Kidney (tissue), 14 donors: ENCODE measurements around the gene ZSWIM5. TPM values are rescaled to one million over a fixed set of nuclear protein-coding genes. Genes with fewer than 3 reads are reported as not detected.
"Not testable (repeated sequence)": the region's sequence is repeated elsewhere in the genome, so short reads cannot be mapped to it uniquely, and the experiment has no call there.

ENCODE experiments used
- DNase-seq, 5 donors: peaks; one replicate each; pipeline ENCODE4 v3.0.0-alpha.2; 2013 to 2020
- FAIRE-seq: peaks from 2 replicates; lab custom pipeline; 2012; peaks lifted over from hg19 to GRCh38; lab: Jason Lieb, UNC
- H3K27ac ChIP-seq, 2 donors: one replicate each; pipeline ENCODE4 v1.7.0; 2013; ENCODE audit warnings: low read depth in 2 of 2, low read length in 2 of 2, inconsistent platforms in 1 of 2
- H3K27me3 ChIP-seq: one replicate; pipeline ENCODE4 v1.7.1; 2013; ENCODE audit warnings: low read length, inconsistent platforms; ENCODE audit not compliant: control insufficient read depth, insufficient read depth
- H3K36me3 ChIP-seq, 3 donors: one replicate each; pipeline versions ENCODE4 v1.7.0 to v1.7.1; 2013; ENCODE audit warnings: low read length in 3 of 3, control low read depth in 1 of 3, inconsistent platforms in 1 of 3; ENCODE audit not compliant: insufficient read depth in 3 of 3, control insufficient read depth in 2 of 3
- H3K4me1 ChIP-seq, 3 donors: one replicate each; pipeline versions ENCODE4 v1.7.0 to v1.7.1; 2013; ENCODE audit warnings: low read length in 3 of 3, inconsistent platforms in 1 of 3, low read depth in 1 of 3; ENCODE audit not compliant: control insufficient read depth in 2 of 3, insufficient read depth in 2 of 3
- H3K4me3 ChIP-seq, 3 donors: one replicate each; pipeline versions ENCODE4 v1.7.0 to v1.8.1; 2013; ENCODE audit warnings: low read length in 3 of 3, control low read depth in 1 of 3, inconsistent platforms in 1 of 3
- H3K9ac ChIP-seq, 3 donors: one replicate each; pipeline versions ENCODE4 v1.7.0 to v1.7.1; 2013; ENCODE audit warnings: low read length in 3 of 3, control low read depth in 1 of 3, inconsistent platforms in 1 of 3
- H3K9me3 ChIP-seq, 3 donors: one replicate each; pipeline versions ENCODE4 v1.7.0 to v1.7.1; 2013; ENCODE audit warnings: low read length in 3 of 3, control low read depth in 1 of 3, inconsistent platforms in 1 of 3; ENCODE audit not compliant: control insufficient read depth in 2 of 3, insufficient read depth in 1 of 3
- intact Hi-C: fragments of 100-400 bp; cut with DNase I; formaldehyde crosslinking; loops from one replicate; pipeline ENCODE4 v1.11.1; 2022
- polyA plus RNA-seq: library from polyadenylated mRNA; stranded (reverse); fragments of 350-450 nt; fragmentation: Illumina TruSeq; extraction: RNeasy Lipid Tissue Mini Kit (QIAGEN cat#74804); gene quantifications from one replicate; pipeline ENCODE4 v1.2.3, GENCODE V29; 2014; ENCODE audit warnings: low read depth, low replicate concordance; ENCODE audit not compliant: insufficient read depth
- total RNA-seq: library from RNA; stranded (reverse); fragmentation: NEBNext Ultra II Directional; extraction: Animal tissue kit (Norgen Biotek cat#: 25700); gene quantifications from one replicate; pipeline ENCODE4 v1.2.1, GENCODE V29; 2021
- TF ChIP-seq, protein P1 (sequence below): IDR thresholded peaks from 3 replicates; pipeline ENCODE4 v1.5.1; 2012; ENCODE audit warnings: mild to moderate bottlenecking, moderate library complexity, borderline replicate concordance; ENCODE audit not compliant: insufficient read depth; ENCODE audit errors: extremely low read depth
- donor health status: control.
- donor health status: control.
- donor health status: control.
- donor health status: control.
- donor health status: control.
- donor health status: DM: yes; HTN: yes; CAD: no.
- donor health status: Normal renal cell carcinoma (clear cell type).

Gene ZSWIM5
- total and polyA plus RNA-seq, 2 donors from 2014 or later: 1.9 to 4.8 TPM

DNA sequence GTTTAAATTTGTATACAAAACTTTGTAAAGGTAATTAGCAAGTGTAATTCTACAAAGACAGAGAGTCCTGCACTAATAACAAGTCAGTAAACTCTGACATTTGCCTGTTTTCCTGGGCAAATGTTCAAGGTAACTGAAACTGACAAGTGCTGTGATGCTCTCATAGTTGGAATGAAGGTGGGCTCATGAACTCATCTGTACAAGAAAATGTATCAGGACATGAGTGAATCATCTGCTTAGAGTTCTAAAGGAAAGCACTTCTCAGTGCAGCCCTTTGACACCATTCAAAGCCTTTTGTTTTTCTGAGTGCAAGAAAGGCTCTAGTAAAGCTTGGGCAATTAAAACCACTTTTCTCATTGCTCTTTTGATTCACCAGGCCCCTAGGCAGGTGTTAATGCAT is 102.9 kb downstream of the ZSWIM5 start:
- H3K4me1 ChIP-seq: no peaks in the 10 kb centered on the region
- no peaks in the 10 kb centered on the region for H3K27me3 ChIP-seq
- DNase-seq (no peak), FAIRE-seq (no peak)
- TF ChIP-seq, protein P1, sequence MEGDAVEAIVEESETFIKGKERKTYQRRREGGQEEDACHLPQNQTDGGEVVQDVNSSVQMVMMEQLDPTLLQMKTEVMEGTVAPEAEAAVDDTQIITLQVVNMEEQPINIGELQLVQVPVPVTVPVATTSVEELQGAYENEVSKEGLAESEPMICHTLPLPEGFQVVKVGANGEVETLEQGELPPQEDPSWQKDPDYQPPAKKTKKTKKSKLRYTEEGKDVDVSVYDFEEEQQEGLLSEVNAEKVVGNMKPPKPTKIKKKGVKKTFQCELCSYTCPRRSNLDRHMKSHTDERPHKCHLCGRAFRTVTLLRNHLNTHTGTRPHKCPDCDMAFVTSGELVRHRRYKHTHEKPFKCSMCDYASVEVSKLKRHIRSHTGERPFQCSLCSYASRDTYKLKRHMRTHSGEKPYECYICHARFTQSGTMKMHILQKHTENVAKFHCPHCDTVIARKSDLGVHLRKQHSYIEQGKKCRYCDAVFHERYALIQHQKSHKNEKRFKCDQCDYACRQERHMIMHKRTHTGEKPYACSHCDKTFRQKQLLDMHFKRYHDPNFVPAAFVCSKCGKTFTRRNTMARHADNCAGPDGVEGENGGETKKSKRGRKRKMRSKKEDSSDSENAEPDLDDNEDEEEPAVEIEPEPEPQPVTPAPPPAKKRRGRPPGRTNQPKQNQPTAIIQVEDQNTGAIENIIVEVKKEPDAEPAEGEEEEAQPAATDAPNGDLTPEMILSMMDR: no peak
- no peaks in the 10 kb centered on the region for H3K9me3 ChIP-seq
- no peak overlapping the region for H3K27ac ChIP-seq
- H3K4me3 ChIP-seq: no peak overlapping the region
- H3K36me3 ChIP-seq: no peaks in the 10 kb centered on the region
- intact Hi-C loops: no loop called here
- H3K9ac ChIP-seq: no peak overlapping the region

DNA sequence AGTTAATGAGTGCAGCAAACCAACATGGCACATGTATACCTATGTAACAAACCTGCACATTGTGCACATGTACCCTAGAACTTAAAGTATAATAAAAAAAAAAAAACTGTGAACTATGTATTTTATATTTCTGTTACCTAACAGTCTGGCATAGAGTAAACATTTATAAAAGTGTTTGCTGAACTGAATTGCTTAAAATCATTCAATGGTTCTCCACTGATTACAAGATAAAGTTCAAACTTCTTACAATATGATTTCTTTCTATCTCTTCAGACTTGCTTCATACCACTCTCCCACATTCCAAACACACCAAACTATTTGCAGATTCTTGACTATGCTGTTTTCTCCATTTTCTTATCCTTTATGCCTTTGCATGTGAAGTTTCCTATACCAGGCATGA is 104.5 kb downstream of the ZSWIM5 start:
- no peaks in the 10 kb centered on the region for H3K9me3 ChIP-seq
- no peak overlapping the region for H3K4me3 ChIP-seq
- intact Hi-C loops: no loop called here
- H3K4me1 ChIP-seq: no peaks in the 10 kb centered on the region
- no peak overlapping the region for H3K9ac ChIP-seq
- no peaks in the 10 kb centered on the region for H3K36me3 ChIP-seq
- H3K27me3 ChIP-seq: no peaks in the 10 kb centered on the region
- DNase-seq (no peak), FAIRE-seq (no peak)
- TF ChIP-seq, protein P1: no peak
- H3K27ac ChIP-seq: no peak overlapping the region

DNA sequence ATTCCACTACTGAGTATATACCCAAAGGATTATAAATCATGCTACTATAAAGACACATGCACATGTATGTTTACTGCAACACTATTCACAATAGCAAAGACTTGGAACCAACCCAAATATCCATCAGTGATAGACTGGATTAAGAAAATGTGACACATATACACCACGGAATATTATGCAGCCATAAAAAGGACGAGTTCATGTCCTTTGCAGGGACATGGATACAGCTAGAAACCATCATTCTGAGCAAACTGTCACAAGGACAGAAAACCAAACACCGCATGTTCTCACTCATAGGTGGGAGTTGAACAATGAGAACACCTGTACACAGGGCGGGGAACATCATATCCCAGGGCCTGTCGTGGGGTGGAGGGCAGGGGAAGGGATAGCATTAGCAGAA is 104.9 kb downstream of the ZSWIM5 start:
- not testable (repeated sequence) for DNase-seq, FAIRE-seq

DNA sequence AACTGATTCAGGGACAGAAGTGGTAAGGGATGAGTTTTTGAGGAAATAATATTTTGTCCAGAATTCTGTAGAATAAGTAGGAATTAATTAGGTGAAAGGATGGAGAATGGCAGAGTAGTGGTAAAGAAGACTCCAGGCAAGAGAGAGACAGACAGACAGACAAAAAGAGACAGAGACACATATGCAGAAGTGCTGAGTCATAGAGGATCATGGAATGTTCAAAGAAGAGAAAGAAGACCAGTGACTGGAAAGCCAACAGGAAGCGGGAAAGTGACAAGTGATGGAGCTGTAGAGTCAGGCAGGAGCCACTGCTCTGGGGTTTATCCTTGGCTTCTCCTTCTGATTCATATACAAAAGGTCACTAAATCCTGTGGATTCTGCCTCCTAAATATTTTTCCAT is 108.5 kb downstream of the ZSWIM5 start:
- TF ChIP-seq, protein P1: no peak
- Histone ChIP-seq H3K27me3 (no peaks in the 10 kb centered on the region), H3K36me3 (no peaks in the 10 kb centered on the region), H3K27ac (no peak overlapping the region), H3K9me3 (no peaks in the 10 kb centered on the region), H3K9ac (no peak overlapping the region), H3K4me3 (no peak overlapping the region), H3K4me1 (no peaks in the 10 kb centered on the region)
- DNase-seq (no peak), FAIRE-seq (no peak)
- intact Hi-C loops: no loop called here

More for the DNA sequence above, 104.9 kb downstream of the ZSWIM5 start:
- intact Hi-C loops, H3K27ac ChIP-seq, H3K27me3 ChIP-seq, H3K4me1 ChIP-seq, H3K9me3 ChIP-seq, H3K9ac ChIP-seq, H3K4me3 ChIP-seq, H3K36me3 ChIP-seq: not testable (repeated sequence)
